ENCODE measurements around the gene SOHLH2. TPM values are rescaled to one million over a fixed set of nuclear protein-coding genes. Genes with fewer than 3 reads are reported as not detected.

Gene SOHLH2
- total and polyA plus RNA-seq, 4 donors = 0.84 TPM; not detected in 3

DNA sequence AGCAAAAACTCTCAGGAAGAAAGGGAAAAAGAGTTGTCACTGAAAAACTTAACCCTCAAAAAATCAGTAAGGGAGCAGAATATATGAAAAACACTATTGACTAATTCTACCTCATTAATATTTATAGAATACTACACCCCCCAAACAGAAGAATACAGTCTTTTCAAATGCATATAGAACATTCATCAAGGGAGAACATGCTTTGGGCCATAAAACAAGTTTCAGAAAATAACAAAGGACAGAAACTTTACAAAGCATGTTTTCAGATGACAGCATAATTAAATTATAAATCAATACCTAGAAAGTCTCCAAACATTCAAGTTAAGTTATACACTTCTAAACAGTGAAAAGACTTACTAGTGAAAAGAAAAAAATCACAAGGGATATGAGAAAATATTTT is 30.5 kb downstream of the SOHLH2 start:
- Histone ChIP-seq H3K4me1 (ENCODE audit: control insufficient read depth in 4 of 4, insufficient read depth in 4 of 4, low read length in 3 of 4) (no peaks in the 10 kb centered on the region), H3K4me3 (ENCODE audit: low read depth in 1 of 3, low read length in 3 of 3) (no peak overlapping the region), H3K27me3 (ENCODE audit: control insufficient read depth in 4 of 4, insufficient read depth in 4 of 4, low read length in 3 of 4) (no peaks in the 10 kb centered on the region), H3K27ac (ENCODE audit: low read depth in 1 of 2, low read length in 2 of 2) (no peak overlapping the region), H3K36me3 (ENCODE audit: control insufficient read depth in 4 of 4, insufficient read depth in 3 of 4, low read depth in 1 of 4, low read length in 3 of 4) (no peaks in the 10 kb centered on the region), H3K9me3 (ENCODE audit: control insufficient read depth in 4 of 4, low read length in 3 of 4) (no peaks in the 10 kb centered on the region), H3K9ac (ENCODE audit: low read depth in 1 of 2, low read length in 2 of 2) (no peak overlapping the region)
- TF ChIP-seq, protein P1, sequence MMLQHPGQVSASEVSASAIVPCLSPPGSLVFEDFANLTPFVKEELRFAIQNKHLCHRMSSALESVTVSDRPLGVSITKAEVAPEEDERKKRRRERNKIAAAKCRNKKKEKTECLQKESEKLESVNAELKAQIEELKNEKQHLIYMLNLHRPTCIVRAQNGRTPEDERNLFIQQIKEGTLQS (IDR thresholded peaks at IDR 0.05) = no peak
- TF ChIP-seq EGR1 (IDR thresholded peaks at IDR 0.05; ENCODE audit: low read depth in 2 of 2) (no peak), YY1 (IDR thresholded peaks at IDR 0.05) (no peak)
- no peak for DNase-seq (ENCODE audit: low spot score)

GRCh38 chr13:36175621-36176020 is 38.7 kb downstream of the SOHLH2 start:
- no peaks in the 10 kb centered on the region for H3K9me3 ChIP-seq (ENCODE audit: control insufficient read depth in 4 of 4, low read length in 3 of 4)
- no peaks in the 10 kb centered on the region for H3K36me3 ChIP-seq (ENCODE audit: control insufficient read depth in 4 of 4, insufficient read depth in 3 of 4, low read depth in 1 of 4, low read length in 3 of 4)
- no peak for DNase-seq (ENCODE audit: low spot score)
- no peak overlapping the region for H3K9ac ChIP-seq (ENCODE audit: low read depth in 1 of 2, low read length in 2 of 2)
- no peak overlapping the region for H3K4me3 ChIP-seq (ENCODE audit: low read depth in 1 of 3, low read length in 3 of 3)
- WGBS = 73% methylated on average over 5 of the region's 5 CpGs
- no peaks in the 10 kb centered on the region for H3K27me3 ChIP-seq (ENCODE audit: control insufficient read depth in 4 of 4, insufficient read depth in 4 of 4, low read length in 3 of 4)
- no peak overlapping the region for H3K27ac ChIP-seq (ENCODE audit: low read depth in 1 of 2, low read length in 2 of 2)
- TF ChIP-seq, protein P1 (IDR thresholded peaks at IDR 0.05) = no peak
- TF ChIP-seq JUND (IDR thresholded peaks at IDR 0.05) (no peak), HNF4G (IDR thresholded peaks at IDR 0.05) (no peak), EGR1 (IDR thresholded peaks at IDR 0.05; ENCODE audit: low read depth in 2 of 2) (no peak), TAF1 (conservative IDR thresholded peaks at IDR 0.05) (no peak), SP1 (IDR thresholded peaks at IDR 0.05) (no peak), NR2F2 (IDR thresholded peaks at IDR 0.05) (no peak), HNF4A (conservative IDR thresholded peaks at IDR 0.05) (no peak)
- TF ChIP-seq, protein P2, sequence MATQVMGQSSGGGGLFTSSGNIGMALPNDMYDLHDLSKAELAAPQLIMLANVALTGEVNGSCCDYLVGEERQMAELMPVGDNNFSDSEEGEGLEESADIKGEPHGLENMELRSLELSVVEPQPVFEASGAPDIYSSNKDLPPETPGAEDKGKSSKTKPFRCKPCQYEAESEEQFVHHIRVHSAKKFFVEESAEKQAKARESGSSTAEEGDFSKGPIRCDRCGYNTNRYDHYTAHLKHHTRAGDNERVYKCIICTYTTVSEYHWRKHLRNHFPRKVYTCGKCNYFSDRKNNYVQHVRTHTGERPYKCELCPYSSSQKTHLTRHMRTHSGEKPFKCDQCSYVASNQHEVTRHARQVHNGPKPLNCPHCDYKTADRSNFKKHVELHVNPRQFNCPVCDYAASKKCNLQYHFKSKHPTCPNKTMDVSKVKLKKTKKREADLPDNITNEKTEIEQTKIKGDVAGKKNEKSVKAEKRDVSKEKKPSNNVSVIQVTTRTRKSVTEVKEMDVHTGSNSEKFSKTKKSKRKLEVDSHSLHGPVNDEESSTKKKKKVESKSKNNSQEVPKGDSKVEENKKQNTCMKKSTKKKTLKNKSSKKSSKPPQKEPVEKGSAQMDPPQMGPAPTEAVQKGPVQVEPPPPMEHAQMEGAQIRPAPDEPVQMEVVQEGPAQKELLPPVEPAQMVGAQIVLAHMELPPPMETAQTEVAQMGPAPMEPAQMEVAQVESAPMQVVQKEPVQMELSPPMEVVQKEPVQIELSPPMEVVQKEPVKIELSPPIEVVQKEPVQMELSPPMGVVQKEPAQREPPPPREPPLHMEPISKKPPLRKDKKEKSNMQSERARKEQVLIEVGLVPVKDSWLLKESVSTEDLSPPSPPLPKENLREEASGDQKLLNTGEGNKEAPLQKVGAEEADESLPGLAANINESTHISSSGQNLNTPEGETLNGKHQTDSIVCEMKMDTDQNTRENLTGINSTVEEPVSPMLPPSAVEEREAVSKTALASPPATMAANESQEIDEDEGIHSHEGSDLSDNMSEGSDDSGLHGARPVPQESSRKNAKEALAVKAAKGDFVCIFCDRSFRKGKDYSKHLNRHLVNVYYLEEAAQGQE (IDR thresholded peaks at IDR 0.05) = no peak
- no peaks in the 10 kb centered on the region for H3K4me1 ChIP-seq (ENCODE audit: control insufficient read depth in 4 of 4, insufficient read depth in 4 of 4, low read length in 3 of 4)

DNA sequence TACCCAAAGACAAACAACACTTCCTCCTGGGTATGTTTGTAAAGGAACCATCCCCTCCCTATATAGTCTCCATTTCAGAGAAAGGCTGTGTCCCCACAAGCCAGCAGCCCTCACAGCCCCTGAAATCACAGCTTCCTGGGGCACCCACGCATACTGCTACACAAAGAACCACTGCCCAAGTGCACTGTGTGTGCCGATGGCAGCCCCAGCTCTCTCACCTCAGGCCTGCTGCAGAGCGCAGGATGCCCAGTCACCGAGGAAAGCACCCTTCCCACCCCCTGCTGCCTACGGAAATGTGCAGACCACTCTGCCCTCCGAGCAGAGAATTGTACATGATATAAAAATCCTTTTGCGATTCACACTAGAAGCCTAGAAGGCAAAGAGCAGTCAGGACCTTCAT is 39.4 kb downstream of the SOHLH2 start:
- no peak overlapping the region for H3K9ac ChIP-seq (ENCODE audit: low read depth in 1 of 2, low read length in 2 of 2)
- H3K27me3 ChIP-seq (ENCODE audit: control insufficient read depth in 4 of 4, insufficient read depth in 4 of 4, low read length in 3 of 4) = peaks cover 0 to 4% (median 0%) of the 10 kb centered on the region in 4 donors
- no peak for DNase-seq (ENCODE audit: low spot score)
- no peak overlapping the region for H3K4me3 ChIP-seq (ENCODE audit: low read depth in 1 of 3, low read length in 3 of 3)
- WGBS = 62% methylated on average over 7 of the region's 7 CpGs
- no peaks in the 10 kb centered on the region for H3K36me3 ChIP-seq (ENCODE audit: control insufficient read depth in 4 of 4, insufficient read depth in 3 of 4, low read depth in 1 of 4, low read length in 3 of 4)
- peaks cover 0 to under 1% (median 0%) of the 10 kb centered on the region in 4 donors for H3K9me3 ChIP-seq (ENCODE audit: control insufficient read depth in 4 of 4, low read length in 3 of 4)
- H3K27ac ChIP-seq (ENCODE audit: low read depth in 1 of 2, low read length in 2 of 2) = no peak overlapping the region
- no peaks in the 10 kb centered on the region for H3K4me1 ChIP-seq (ENCODE audit: control insufficient read depth in 4 of 4, insufficient read depth in 4 of 4, low read length in 3 of 4)
- TF ChIP-seq, protein P3, sequence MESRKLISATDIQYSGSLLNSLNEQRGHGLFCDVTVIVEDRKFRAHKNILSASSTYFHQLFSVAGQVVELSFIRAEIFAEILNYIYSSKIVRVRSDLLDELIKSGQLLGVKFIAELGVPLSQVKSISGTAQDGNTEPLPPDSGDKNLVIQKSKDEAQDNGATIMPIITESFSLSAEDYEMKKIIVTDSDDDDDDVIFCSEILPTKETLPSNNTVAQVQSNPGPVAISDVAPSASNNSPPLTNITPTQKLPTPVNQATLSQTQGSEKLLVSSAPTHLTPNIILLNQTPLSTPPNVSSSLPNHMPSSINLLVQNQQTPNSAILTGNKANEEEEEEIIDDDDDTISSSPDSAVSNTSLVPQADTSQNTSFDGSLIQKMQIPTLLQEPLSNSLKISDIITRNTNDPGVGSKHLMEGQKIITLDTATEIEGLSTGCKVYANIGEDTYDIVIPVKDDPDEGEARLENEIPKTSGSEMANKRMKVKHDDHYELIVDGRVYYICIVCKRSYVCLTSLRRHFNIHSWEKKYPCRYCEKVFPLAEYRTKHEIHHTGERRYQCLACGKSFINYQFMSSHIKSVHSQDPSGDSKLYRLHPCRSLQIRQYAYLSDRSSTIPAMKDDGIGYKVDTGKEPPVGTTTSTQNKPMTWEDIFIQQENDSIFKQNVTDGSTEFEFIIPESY (IDR thresholded peaks at IDR 0.05) = no peak
- TF ChIP-seq YY1 (IDR thresholded peaks at IDR 0.05) (no peak), HNF4A (conservative IDR thresholded peaks at IDR 0.05) (no peak), RXRA (IDR thresholded peaks at IDR 0.05) (no peak), FOXA1 (IDR thresholded peaks at IDR 0.05) (no peak), JUND (IDR thresholded peaks at IDR 0.05) (no peak), SP1 (IDR thresholded peaks at IDR 0.05) (no peak), FOXA2 (IDR thresholded peaks at IDR 0.05) (no peak), MAX (IDR thresholded peaks at IDR 0.05) (no peak), NR2F2 (IDR thresholded peaks at IDR 0.05) (no peak), EGR1 (IDR thresholded peaks at IDR 0.05; ENCODE audit: low read depth in 2 of 2) (no peak), HNF4G (IDR thresholded peaks at IDR 0.05) (no peak)
- TF ChIP-seq, protein P4, sequence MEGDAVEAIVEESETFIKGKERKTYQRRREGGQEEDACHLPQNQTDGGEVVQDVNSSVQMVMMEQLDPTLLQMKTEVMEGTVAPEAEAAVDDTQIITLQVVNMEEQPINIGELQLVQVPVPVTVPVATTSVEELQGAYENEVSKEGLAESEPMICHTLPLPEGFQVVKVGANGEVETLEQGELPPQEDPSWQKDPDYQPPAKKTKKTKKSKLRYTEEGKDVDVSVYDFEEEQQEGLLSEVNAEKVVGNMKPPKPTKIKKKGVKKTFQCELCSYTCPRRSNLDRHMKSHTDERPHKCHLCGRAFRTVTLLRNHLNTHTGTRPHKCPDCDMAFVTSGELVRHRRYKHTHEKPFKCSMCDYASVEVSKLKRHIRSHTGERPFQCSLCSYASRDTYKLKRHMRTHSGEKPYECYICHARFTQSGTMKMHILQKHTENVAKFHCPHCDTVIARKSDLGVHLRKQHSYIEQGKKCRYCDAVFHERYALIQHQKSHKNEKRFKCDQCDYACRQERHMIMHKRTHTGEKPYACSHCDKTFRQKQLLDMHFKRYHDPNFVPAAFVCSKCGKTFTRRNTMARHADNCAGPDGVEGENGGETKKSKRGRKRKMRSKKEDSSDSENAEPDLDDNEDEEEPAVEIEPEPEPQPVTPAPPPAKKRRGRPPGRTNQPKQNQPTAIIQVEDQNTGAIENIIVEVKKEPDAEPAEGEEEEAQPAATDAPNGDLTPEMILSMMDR (IDR thresholded peaks at IDR 0.05; ENCODE audit: low read depth, low read length, missing input control) = no peak
- TF ChIP-seq, protein P2 (IDR thresholded peaks at IDR 0.05) = no peak

Measured in liver (tissue), 9 donors.